Endothelial cell of umbilical vein (primary cell): ENCODE results near the gene KDSR.

Source experiments
- EZH2 ChIP-seq: IDR thresholded peaks from 2 replicates; pipeline ENCODE4 v1.6.1; 2012; ENCODE audit warnings: borderline replicate concordance, low read depth, mild to moderate bottlenecking, moderate library complexity, low read length, inconsistent platforms; ENCODE audit not compliant: severe bottlenecking
- FOS ChIP-seq: IDR thresholded peaks from 2 replicates; pipeline ENCODE4 v1.6.1; 2011; ENCODE audit warnings: mild to moderate bottlenecking, low read length, moderate library complexity, borderline replicate concordance; ENCODE audit not compliant: insufficient read depth
- POLR2A ChIP-seq: IDR thresholded peaks from 2 replicates; pipeline ENCODE4 v1.6.1; 2012; ENCODE audit warnings: low read depth, mild to moderate bottlenecking, control low read depth, low read length
- POLR2AphosphoS5 ChIP-seq: IDR thresholded peaks from 2 replicates; pipeline ENCODE4 v1.6.1; 2012; ENCODE audit warnings: low read depth, mild to moderate bottlenecking, control low read depth, low read length, moderate library complexity; ENCODE audit not compliant: insufficient read depth
- TF ChIP-seq, protein P1 (sequence below), 2 donors: IDR thresholded peaks; 1 replicate in 1 of 2; 2 replicates in 1 of 2; pipeline ENCODE4 v1.5.1; 2011; ENCODE audit warnings: low read length in 2 of 2, mild to moderate bottlenecking in 2 of 2, moderate library complexity in 2 of 2, control low read depth in 1 of 2, inconsistent platforms in 1 of 2, low read depth in 1 of 2; ENCODE audit not compliant: insufficient read depth in 1 of 2; ENCODE audit errors: extremely low read depth in 1 of 2

- TF ChIP-seq POLR2AphosphoS5 (no peak), EZH2 (no peak), POLR2A (no peak), FOS (no peak)
- TF ChIP-seq, protein P1, sequence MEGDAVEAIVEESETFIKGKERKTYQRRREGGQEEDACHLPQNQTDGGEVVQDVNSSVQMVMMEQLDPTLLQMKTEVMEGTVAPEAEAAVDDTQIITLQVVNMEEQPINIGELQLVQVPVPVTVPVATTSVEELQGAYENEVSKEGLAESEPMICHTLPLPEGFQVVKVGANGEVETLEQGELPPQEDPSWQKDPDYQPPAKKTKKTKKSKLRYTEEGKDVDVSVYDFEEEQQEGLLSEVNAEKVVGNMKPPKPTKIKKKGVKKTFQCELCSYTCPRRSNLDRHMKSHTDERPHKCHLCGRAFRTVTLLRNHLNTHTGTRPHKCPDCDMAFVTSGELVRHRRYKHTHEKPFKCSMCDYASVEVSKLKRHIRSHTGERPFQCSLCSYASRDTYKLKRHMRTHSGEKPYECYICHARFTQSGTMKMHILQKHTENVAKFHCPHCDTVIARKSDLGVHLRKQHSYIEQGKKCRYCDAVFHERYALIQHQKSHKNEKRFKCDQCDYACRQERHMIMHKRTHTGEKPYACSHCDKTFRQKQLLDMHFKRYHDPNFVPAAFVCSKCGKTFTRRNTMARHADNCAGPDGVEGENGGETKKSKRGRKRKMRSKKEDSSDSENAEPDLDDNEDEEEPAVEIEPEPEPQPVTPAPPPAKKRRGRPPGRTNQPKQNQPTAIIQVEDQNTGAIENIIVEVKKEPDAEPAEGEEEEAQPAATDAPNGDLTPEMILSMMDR (IDR thresholded peaks at IDR 0.05; ENCODE audit: extremely low read depth in 1 of 2, insufficient read depth in 1 of 2, low read depth in 1 of 2, low read length in 2 of 2) = no peak
Measured at GRCh38 chr18:63405986-63406385, 39.0 kb upstream of the KDSR start.
